NB4 (cell line): ENCODE measurements around the gene MAPK1.

Experiments
- CTCF ChIP-seq: IDR thresholded peaks from one replicate; pipeline ENCODE4 v1.5.1; 2012; ENCODE audit warnings: low read depth, low read length
- MYC ChIP-seq: IDR thresholded peaks from 2 replicates; pipeline ENCODE4 v1.6.1; 2011; ENCODE audit warnings: low read depth, low read length
- POLR2A ChIP-seq: IDR thresholded peaks from 2 replicates; pipeline ENCODE4 v1.6.1; 2011; ENCODE audit warnings: mild to moderate bottlenecking; ENCODE audit not compliant: insufficient read length; ENCODE audit errors: extremely low read depth

GRCh38 chr22:21731503-21731902 is 135.9 kb downstream of the MAPK1 start:
- TF ChIP-seq POLR2A (no peak), CTCF (no peak), MYC (no peak)
